Glutamatergic neuron (in vitro differentiated cells): ENCODE results near the gene C2orf92. TPM values are rescaled to one million over a fixed set of nuclear protein-coding genes. Genes with fewer than 3 reads are reported as not detected.

ENCODE experiments used
- DNase-seq: peaks from one replicate; pipeline ENCODE4 v3.0.0; 2022
- H3K27ac Mint-ChIP-seq: one replicate; pipeline ENCODE4 v1.8.0; 2020; ENCODE audit warnings: mild to moderate bottlenecking, mixed read lengths, inconsistent platforms; ENCODE audit not compliant: unreplicated experiment
- H3K27me3 Mint-ChIP-seq: one replicate; pipeline ENCODE4 v1.8.0; 2020; ENCODE audit warnings: mild to moderate bottlenecking, moderate library complexity, mixed read lengths, inconsistent platforms; ENCODE audit not compliant: unreplicated experiment
- H3K36me3 Mint-ChIP-seq: one replicate; pipeline ENCODE4 v1.8.0; 2020; ENCODE audit warnings: mild to moderate bottlenecking, mixed read lengths, inconsistent platforms; ENCODE audit not compliant: unreplicated experiment
- H3K4me1 Mint-ChIP-seq: one replicate; pipeline ENCODE4 v1.8.0; 2020; ENCODE audit warnings: mild to moderate bottlenecking, low read depth, mixed read lengths, inconsistent platforms; ENCODE audit not compliant: unreplicated experiment
- H3K4me3 Mint-ChIP-seq: one replicate; pipeline ENCODE4 v1.8.0; 2020; ENCODE audit warnings: mild to moderate bottlenecking, mixed read lengths, inconsistent platforms; ENCODE audit not compliant: unreplicated experiment
- H3K9me3 Mint-ChIP-seq: one replicate; pipeline ENCODE4 v1.8.0; 2020; ENCODE audit warnings: mild to moderate bottlenecking, moderate library complexity, mixed read lengths, inconsistent platforms; ENCODE audit not compliant: unreplicated experiment
- total RNA-seq: library from RNA; stranded (reverse); fragmentation: NEBNext Ultra II Directional; extraction: Animal tissue kit (Norgen Biotek cat#: 25700); gene quantifications from one replicate; pipeline ENCODE4 v1.2.1, GENCODE V29; 2021; ENCODE audit not compliant: unreplicated experiment
- TF ChIP-seq, protein P1 (sequence below): fragments of 200-600 bp; sonication (generic); IDR thresholded peaks from one replicate; pipeline ENCODE4 v1.5.0; 2021; ENCODE audit not compliant: partially characterized antibody, unreplicated experiment

Gene C2orf92
- total RNA-seq, 1 donor from 2014 or later, result 19.6 TPM

DNA sequence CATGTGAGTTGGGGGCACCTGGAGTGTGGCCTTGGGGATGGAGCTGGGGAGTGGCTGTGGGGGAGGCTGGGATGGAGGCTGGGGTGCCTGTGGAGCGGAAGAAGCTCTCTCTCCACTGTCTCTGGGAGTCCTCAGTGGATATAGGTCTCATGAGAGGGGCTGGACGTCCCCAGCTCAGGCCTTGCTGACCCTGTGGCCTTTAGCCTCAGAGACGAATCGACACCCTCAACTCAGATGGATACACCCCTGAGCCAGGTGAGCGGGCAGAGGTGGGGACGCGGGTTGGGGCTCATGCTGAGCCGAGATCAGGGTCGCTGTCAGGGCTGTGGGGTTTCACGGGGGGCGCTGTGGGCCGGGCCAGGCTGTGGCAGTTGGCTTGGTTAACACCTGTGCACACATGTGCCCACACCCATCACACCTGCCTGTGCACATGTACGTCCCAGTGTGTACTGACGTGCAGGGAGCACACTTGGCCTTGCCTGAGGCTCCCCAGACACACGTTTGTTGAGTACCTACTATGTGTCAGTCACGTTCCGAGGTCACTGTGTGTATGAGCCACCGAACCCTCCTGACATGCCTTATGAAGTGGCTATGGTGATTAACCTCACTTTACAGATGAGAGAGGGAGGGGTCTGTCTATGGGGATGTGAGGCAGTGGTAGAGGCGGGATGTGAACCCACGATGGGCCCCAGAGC, 64.0 kb downstream of the C2orf92 start:
- H3K36me3 Mint-ChIP-seq, result no peaks in the 10 kb centered on the region
- peaks cover 8% of the 10 kb centered on the region for H3K9me3 Mint-ChIP-seq
- TF ChIP-seq, protein P1, sequence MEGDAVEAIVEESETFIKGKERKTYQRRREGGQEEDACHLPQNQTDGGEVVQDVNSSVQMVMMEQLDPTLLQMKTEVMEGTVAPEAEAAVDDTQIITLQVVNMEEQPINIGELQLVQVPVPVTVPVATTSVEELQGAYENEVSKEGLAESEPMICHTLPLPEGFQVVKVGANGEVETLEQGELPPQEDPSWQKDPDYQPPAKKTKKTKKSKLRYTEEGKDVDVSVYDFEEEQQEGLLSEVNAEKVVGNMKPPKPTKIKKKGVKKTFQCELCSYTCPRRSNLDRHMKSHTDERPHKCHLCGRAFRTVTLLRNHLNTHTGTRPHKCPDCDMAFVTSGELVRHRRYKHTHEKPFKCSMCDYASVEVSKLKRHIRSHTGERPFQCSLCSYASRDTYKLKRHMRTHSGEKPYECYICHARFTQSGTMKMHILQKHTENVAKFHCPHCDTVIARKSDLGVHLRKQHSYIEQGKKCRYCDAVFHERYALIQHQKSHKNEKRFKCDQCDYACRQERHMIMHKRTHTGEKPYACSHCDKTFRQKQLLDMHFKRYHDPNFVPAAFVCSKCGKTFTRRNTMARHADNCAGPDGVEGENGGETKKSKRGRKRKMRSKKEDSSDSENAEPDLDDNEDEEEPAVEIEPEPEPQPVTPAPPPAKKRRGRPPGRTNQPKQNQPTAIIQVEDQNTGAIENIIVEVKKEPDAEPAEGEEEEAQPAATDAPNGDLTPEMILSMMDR, result no peak
- DNase-seq, result no peak
- H3K27me3 Mint-ChIP-seq, result peaks cover 3% of the 10 kb centered on the region
- peaks cover under 1% of the 10 kb centered on the region for H3K4me1 Mint-ChIP-seq
- H3K4me3 Mint-ChIP-seq, result no peak overlapping the region
- no peak overlapping the region for H3K27ac Mint-ChIP-seq

DNA sequence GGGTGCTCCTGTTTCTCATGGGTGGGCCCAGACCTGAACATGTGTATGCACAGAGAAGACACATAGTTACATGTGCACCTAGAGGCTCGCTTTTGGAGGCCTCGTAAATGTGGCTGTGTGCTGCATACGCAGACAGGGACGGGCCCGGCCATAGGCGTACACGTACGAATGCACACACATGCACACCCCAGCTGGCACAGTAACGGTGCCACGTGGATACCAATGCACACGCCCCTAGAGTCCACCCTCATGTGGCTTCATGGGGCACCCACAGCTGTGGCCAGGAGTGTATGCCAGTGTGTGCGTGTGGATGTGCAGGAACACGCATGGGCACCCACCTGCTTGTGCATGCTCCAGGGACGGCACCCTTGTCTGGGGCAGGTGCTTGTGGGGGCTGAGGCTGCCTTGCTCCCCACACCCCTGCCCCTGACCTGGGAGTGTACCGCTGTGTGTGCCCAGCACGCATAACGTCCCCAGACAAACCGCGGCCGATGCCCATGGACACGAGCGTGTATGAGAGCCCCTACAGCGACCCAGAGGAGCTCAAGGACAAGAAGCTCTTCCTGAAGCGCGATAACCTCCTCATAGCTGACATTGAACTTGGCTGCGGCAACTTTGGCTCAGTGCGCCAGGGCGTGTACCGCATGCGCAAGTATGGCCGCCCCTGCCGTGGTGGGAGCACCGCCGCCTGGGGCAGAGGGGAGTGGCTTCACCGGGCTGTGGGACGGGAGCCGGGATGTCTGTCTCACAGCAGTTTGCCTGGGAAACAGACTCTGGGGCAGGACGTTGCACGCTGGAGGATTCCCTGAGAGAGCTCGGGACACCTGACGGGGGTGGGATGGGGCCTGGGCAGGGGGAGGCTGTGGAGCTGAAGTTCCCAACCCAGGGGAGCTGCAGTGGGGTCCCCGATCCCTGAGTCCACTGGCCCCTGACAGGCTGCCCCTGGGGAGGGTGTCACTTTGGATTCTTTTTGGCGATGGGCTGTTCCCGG, 64.8 kb downstream of the C2orf92 start:
- H3K4me3 Mint-ChIP-seq, result no peak overlapping the region
- peaks cover 5% of the 10 kb centered on the region for H3K27me3 Mint-ChIP-seq
- H3K27ac Mint-ChIP-seq, result no peak overlapping the region
- no peaks in the 10 kb centered on the region for H3K4me1 Mint-ChIP-seq
- peaks cover 11% of the 10 kb centered on the region for H3K9me3 Mint-ChIP-seq
- TF ChIP-seq, protein P1, result no peak
- H3K36me3 Mint-ChIP-seq, result no peaks in the 10 kb centered on the region
- no peak for DNase-seq

DNA sequence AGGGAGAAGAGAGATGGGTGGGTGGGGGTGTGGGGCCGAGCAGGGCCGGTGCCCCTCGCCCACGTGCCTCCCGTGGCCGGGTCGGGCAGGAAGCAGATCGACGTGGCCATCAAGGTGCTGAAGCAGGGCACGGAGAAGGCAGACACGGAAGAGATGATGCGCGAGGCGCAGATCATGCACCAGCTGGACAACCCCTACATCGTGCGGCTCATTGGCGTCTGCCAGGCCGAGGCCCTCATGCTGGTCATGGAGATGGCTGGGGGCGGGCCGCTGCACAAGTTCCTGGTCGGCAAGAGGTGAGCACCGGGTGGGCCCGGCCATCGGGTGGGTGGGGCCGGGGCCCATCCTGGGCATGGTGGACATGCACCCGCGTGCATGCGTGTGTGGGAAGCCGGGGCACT, 65.6 kb downstream of the C2orf92 start:
- Mint-ChIP-seq H3K27ac (no peak overlapping the region), H3K4me3 (no peak overlapping the region), H3K36me3 (no peaks in the 10 kb centered on the region), H3K9me3 (peaks cover 11% of the 10 kb centered on the region), H3K27me3 (peaks cover 5% of the 10 kb centered on the region), H3K4me1 (no peaks in the 10 kb centered on the region)
- TF ChIP-seq, protein P1, result no peak
- DNase-seq, result no peak

DNA sequence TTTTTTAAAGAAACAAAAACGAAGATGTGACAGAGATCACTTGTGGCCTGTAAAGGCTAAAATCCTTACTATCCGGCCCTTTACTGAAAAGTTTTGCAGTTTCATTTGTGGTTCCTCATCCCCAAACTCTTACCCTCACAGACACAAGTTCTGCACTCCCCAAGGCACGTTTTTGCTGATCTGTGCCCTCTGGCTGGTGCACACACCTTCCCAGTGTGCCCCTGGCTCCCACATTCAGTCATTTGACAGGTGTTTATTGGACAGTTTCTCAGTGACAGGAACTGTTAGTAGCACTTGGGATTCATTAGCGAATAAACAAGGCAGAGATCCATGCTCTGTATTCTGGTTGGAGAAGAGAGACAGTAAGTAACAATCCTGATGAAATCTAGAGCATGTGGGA, 66.7 kb downstream of the C2orf92 start:
- Mint-ChIP-seq H3K27me3 (peaks cover 5% of the 10 kb centered on the region), H3K4me1 (no peaks in the 10 kb centered on the region), H3K9me3 (peaks cover 11% of the 10 kb centered on the region), H3K36me3 (no peaks in the 10 kb centered on the region), H3K27ac (no peak overlapping the region), H3K4me3 (no peak overlapping the region)
- TF ChIP-seq, protein P1, result no peak
- no peak for DNase-seq
